HG03432 (cell line): ENCODE results near the gene SMCO4.

ENCODE experiments used
- ATAC-seq: cut with Tn5 transposase; IDR thresholded peaks from one replicate; pipeline ENCODE4 v1.9.1; 2021; ENCODE audit warnings: mild to moderate bottlenecking, moderate library complexity; ENCODE audit not compliant: unreplicated experiment

Gene SMCO4

DNA sequence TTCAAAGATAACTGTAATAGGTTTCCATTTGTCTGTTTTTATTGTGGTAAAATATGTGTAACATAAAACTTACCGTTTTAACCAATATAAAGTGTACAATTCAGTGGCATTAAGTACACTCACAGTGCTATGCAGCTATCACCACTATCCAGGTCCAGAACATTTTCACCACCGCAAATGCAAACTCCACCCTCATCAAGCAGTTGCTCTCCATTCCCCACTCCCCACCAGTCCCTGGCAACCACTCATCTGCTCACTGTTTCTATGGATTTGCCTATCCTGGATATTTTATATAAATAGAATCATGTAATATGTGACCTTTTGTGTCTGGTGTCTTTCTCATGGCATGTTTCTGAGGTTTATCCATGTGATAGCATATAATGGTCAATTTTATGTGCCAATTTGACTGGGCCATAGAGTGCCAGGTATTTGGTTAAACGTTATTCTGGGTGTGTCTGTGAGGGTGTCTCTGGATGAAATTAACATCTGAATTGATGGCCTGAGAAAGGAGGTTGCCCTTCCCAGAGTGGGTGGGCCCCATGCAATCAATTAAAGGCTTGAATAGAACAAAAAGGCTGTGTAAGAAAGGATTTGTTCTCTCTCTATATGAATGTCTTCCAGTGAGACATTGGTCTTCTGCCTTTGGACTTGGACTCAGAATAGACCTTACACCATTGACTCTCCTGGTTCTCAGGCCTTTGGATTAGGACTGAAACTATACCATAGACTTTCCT, 17.2 kb upstream of the SMCO4 start:
- ATAC-seq, result no peak

DNA sequence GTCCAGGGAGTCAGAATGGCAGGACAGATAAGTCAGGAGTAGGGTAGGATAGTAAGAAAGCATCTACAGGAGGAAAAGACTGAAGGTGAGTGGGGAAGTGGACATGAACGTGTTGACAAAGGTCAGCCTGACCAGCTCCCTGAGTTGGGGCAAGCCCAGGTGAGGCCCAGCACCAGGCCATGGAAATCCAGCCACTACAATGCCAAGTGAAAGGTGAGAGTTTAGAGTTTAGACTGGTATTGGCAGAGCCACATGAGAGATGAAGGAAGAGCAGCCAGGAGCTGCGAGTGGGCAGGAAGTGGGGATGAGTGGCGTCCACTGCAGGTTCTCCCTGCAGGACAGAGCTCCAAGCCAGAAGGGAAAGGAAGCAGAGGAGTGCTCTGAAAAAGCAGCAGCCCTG, 16.5 kb upstream of the SMCO4 start:
- ATAC-seq, result no peak

DNA sequence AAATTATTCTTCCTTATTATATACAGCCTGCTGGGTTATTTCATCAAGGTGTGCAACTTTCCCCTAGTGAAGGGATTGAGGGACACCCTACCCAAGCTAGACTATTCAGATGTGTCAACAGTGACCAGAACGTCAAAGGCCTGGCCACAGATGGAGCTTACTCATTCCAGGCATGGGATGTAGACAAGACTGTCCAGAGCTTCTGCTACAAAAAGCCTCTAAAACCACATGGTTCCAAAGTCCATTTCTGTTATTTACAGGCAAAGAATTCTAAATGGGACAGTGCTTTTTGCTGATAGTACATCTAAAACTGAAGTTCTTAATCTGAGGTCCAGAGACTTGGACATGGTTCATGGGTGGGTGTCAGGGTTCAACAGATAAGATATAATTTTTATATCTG, 9.7 kb upstream of the SMCO4 start:
- no peak for ATAC-seq

DNA sequence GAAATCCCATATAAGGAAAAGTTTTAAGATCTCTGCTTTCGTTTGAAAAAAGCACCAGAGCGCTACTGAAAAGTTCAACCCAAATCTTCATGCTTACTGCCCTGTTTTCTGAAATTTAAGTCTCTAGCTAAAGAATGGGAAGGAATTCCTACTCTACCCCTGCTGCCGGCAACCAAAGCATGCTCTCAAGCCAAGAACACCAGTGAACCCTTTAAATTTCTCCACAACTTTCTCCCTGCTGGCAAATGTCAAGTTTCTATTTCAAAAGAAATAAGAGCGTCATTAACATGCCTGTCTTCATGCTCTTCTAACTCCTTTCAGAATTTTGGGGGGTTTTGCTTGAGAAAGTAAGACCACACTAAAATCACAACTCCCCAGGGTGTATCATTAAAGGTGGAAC, 6.8 kb upstream of the SMCO4 start:
- no peak for ATAC-seq

DNA sequence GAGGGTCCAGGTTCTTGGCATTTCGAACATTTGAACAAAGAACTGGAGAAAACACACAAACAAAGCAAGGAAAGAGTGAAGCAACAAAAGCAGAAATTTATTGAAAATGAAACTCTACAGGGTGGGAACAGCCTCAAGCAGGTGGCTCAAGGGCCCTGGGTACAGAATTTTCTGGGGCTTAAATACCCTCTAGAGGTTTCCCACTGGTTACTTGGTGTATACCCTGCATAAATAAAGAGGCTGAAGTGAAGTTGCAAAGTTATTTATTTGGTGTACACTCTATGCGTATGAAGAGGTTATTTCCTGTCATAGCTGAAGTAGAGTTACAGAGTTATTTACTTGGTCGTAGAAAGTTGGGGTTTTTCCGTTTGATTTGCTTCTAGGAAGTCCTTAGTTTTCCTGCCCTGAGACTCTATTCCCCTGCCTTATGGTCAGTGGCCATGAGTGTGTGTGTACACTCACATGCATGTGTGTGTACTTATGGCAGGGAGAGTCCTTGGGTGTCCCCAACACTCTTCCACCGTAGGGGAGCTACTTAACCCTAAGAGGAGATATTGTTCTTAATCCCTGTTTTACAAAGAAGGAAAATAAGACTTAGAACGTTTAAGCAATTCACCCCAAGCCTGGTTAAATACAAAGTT, 5.6 kb upstream of the SMCO4 start:
- ATAC-seq, result peak; percentile 46

DNA sequence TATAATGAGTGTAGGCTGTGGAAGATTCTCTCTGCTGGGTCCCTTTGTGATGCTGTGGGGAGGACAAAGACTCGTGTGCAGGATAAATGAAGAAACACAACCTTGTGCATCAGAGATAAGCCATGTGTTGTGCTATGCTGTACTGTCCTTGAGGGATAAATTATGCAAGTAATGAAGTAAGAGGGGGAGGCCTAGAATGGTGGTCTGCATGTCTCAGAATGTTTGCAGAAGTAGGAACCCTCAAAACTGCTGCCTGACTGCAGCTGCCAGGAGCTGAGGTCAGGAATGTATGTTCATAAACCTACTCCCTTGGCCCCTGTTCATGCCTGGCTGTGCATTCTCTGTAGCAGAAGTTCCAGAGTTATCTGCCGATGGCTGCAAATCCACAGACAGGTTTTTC, 4.6 kb upstream of the SMCO4 start:
- ATAC-seq, result no peak

DNA sequence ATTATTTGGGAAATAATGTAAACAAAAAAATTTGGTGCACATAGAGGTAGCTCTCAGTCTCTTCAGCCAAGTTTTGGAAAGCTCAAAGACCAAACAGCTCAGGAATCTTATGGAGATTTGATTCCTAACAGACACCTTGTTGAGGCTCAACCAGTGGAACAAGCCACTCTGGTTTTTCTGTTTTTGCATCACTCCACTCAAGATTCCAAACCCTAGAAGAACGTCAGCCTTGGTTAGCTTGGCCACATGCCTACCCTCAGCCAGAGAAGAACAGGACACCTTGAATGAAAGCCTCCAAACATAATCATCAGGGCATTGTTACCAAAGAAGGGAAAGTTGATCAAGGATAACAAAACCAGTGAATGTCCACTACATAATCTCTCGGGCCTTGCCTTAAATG, 3.8 kb upstream of the SMCO4 start:
- no peak for ATAC-seq

DNA sequence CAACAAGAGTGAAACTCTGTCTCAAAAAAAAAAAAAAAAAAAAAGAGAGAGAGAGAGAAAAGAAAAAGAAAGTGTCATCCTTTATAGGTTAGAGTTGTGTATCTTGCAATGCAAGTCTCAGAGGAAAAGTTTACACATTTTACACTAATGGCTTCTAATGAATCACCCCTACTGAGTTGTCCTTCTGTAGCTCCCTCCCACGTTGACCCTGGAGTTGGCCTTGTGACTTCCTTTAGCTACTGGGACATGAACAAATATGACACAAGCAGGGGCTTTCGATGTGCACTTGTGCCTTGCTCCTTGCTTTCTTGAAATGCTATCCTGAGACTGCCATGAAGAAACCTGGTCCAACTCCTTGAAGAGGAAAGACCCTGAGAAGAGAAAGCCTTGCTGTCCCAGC, 2.4 kb upstream of the SMCO4 start:
- ATAC-seq, result no peak

DNA sequence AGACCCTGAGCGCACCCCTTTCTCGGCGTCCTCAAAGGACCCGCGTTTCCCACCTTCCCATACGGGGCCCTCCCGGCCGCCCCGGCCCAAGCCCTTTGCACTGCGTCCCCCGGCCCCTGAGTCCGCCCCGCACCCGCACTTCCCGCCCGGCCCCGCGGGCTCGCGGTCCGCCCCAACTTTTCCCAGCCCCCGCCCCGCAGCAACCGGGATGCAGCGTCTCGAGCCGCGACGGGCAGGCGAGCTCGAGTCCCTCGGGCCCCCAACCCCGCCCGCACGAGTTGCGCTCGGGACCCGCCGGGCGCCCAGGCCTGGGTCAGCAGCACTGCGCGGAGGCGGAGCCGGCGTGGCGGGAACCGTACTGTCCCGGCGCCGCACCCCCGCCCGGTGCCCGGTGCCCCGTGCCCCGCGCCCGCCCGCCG, 371 bp downstream of the SMCO4 start:
- peak; percentile 52 for ATAC-seq

DNA sequence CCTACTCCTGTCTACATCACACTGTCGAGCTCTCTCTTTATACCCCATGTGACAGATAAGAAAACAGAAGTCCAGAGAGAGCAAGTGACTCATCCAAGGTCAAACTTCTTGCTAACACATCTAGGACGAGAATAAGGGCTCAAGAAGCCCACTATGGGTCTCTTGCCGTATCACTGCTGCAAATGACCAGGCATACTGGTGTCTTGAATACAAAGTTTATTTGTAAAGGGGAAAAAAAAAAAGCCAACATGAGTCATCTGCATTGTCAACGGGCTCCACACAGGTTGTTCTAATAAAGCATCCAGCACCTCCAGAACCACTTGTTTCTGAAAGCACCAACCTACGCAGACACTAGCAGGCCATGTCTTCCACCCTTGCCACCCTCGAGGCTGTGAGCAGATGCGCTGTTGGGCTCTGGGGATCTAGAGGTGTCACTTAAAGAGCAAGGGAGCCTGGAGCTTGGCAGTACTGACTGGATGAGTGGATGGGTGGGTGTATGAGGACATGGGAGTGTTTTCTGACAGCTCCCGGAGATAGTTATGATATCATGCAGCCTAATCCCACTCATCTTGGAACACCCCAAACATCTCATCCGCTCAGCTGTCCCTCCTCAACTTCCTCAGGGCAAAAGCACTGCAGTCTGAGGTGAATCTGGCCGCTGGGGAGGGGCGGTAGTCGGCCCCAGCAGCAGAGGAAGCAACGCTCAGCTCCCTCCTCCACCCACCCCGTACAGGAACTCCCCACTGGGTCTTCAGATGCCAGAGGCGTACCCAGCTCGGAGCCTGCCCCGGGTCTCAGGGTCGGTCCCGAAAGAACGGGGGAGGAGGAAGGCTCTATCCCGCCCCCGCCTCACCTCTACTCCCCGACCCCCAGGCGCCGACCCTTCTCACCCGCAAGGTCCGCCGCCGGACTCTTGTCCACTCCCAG, 1.0 kb downstream of the SMCO4 start:
- peak; percentile 64 for ATAC-seq

DNA sequence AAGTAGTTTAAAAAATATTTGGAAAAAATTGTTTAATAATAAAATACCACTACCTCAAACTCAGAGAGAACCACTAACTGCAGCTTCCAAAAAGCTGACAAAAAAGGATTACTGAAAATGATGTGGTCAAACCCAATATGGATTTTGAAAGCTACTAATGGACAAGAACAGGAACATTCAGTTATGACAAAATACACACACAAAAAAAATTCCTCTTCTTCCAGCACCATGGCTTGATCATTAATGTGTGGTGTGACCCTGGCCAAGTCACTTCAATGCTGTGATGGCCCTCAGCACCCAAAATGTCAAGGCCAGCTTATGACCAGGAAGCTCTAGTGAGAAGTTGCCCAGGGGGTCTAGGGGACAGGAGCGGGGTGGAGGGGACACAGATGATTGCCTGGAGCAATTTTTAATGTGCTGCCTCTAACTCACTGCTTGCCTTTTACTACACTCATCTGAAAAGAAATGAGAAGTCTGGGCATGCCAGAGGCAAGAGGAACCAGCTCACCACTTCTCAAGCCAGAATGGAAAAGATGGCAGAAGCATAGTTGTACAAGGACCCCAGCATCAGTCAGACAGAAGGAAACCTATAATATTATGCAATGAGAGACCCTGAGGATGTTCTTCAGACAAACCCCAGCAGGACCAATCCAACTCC, 2.2 kb downstream of the SMCO4 start:
- ATAC-seq, result no peak

DNA sequence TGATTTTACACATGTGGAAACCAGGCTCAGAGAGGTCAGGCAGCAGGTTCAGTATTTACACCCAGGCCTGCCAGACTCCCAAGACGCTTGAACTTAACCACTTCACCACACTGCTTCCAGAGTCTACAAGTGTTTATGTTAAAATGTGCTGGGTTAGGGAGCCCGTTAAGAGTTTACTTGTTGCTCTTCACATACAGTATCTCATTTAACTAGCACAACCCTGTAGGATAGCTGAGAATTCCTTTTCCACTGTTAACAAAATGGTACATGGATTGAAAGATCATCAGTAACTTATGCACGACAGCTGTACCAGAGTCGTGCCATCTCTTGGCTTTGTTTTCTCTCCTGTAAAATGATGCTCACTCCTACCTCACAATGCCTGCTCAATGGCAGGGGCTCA, 2.9 kb downstream of the SMCO4 start:
- no peak for ATAC-seq

DNA sequence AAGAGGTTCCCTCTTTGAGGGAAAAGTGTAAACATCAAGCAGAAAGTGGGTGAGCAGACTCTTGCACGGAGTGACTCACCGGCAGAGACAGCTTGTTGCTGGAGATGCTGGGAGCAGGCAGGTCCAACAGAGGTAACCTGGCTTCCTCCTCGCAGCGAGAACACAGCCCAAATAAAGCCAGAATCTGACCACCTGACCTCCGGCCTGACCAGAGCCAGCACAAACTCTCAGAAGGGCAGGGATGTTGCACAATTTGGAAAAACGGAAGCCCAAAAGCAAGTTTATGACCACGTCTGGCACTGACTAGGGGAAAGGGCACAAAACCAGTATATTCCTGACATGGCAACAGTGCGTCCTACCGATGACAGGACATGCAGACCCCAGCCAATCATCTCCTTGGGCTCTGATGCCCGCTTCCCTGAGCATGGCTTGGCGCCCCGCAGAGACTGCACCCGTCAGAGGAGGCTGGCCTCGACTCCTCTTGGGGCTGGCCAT, 5.4 kb downstream of the SMCO4 start:
- no peak for ATAC-seq

DNA sequence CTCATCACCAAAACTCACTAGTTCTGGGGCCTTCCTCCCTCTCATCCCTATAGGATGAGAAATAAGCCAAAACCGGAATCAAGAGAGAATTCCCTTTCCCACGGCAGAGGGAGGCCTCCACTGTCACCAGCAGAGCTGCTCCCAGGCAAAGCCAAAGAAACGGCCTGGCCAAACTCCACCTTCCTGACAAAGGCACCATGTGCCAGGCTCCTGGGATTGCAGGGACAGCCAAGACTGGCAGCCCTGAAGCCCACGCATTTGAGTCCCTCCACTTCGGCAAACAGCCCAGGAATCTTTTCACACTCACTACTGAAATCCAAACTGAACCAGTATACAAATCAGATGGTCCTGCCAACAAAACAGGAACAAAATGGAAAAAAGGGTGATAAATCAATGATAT, 6.1 kb downstream of the SMCO4 start:
- no peak for ATAC-seq

DNA sequence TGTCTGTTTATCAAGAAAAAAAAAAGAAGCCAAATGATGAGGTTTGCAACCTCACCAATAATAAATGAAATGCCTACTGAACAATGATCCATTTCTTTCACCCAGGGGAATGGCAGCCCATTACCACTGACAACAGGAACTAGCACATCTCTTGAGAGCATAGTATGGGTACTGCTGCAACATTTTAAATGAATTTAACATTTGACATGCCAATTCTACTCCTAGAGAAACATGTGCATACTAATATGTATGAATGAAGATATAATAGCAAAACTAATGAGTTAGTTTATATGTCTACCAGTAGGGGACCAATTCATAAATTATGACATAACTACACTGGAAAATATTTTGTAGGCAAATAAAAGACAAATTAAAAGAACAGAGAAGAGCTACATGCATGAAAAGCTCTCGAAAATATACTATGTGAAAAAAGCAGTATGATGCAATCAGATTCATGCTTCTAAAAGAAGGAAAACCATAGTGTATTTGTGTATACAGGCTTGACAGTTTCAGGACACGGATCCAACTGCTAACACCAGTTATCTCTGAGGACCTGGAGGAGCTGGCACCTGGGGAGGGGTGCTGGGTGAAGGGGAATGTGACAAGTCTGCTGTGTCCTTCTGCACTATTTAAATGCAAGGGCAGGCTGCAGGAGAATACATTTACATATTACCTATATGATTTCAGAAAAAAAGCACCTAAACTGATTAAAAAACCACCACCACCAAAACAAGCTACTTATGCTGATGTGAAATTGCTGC, 6.9 kb downstream of the SMCO4 start:
- ATAC-seq, result peak; percentile 4

DNA sequence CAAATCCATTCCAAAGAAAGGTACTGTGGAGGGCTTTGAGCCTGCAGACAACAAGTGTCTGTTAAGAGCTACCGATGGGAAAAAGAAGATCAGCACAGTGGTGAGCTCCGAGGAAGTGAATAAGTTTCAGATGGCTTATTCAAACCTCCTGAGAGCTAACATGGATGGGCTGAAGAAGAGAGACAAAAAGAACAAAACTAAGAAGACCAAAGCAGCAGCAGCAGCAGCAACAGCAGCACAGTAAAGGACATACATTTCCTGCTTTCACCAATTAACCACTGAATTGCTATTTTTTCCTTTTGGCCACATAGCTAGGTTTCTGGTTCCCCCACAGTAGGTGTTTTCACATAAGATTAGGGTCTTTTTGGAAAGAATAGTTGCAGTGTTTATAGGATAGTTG, 7.6 kb downstream of the SMCO4 start:
- peak; percentile 57 for ATAC-seq

DNA sequence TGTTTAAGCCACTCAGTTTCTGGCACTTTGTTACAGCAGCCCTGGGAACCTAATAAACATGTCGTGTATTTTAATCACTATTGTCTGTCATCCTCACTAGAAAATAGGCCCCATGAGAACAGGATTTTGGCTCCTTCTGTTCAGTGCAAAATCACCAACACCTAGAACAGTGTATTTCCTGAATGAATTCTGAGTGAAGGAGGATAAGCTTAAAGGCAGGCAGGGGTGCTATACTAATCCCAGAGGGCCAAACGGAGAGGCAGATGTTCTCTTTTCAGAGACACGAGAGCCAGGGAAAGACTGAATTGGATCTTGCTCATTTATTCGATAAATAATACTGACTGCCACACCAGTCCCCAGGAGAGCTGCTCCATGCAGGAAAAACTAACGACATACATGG, 10.4 kb downstream of the SMCO4 start:
- ATAC-seq, result no peak

DNA sequence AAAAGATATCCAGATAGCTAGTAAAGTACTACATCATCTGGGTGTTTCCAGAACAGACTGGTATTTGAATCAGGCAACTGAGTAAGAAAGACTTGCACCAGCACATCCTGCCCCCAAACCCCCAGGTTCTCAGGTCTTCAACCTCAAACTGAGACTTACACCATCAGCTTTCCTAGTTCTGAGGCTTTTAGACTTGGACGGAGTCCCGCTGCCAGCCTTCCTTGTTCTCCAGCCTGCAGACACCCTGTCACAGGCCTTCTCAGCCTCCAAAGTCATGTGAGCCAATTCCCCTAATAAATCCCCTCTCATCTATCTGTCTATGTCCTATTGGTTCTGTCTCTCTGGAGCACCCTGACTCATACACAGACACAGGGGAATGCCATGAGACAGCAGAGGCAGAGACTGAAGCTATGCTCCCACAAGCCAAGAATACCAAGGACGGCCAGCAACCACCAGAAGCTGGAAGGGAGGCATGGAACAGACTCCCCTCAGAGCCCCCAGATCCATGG, 10.9 kb downstream of the SMCO4 start:
- ATAC-seq, result peak; percentile 40

DNA sequence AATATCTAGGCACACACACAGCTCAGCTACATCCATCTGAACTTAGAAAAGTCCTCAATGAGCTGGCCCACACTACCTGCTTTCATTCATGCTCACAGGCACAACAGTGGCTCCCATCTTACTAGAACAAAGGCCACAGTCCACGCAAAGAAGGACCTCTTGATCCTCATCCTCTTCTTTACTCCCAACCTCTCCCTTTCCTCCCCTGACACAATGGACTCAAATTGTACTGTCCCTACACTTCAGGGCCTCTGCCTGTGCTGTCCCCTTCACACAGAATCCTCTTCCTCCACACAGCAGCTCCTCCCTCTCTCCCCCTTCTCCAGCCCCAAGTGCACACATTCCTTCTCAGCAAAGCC, 12.7 kb downstream of the SMCO4 start:
- no peak for ATAC-seq
